ENCODE results near the gene MINDY1. TPM values are rescaled to one million over a fixed set of nuclear protein-coding genes. Genes with fewer than 3 reads are reported as not detected.

MINDY1 gene
- total and polyA plus RNA-seq, 2 experiments from 2014 or later, result 5.8 to 18.5 TPM

DNA sequence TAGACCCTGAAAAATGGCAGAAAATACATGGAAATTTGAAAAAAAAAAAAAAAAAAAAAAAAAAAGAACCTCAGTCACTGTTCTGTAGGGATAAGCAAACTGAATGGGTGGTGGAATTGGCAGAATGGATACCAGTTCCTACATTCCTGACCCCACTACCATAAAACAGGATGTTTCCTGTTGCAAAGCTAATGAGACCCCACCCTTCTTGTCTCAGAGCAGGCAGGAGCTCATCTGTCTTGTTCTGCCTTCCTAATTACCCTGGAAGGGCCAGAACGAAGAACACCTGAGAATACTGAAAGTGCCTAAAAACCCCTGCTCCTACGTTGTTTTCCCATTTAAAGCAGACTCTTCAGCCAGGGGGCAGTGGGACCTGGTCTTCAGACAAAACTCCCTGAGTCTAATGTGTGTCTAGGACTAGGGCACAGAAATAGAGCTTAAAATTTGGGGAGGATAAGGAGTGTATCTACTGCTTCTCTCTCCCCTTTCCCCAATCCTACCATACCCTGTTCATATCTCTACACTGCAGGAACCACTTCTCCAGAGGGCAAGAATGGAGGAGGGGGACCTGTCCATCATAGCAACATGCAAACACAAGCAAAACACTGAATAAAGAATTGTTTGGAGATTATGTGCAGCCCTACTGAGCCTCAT is 44.8 kb upstream of the MINDY1 start:
- Histone ChIP-seq H3K27me3 (no peaks in the 10 kb centered on the region), H3K4me3 (no peak overlapping the region), H3K9me2 (replicated peaks; ENCODE audit: insufficient read depth) (no peaks in the 10 kb centered on the region), H2AFZ (no peak overlapping the region), H3K4me1 (ENCODE audit: insufficient read depth) (peaks cover 15% of the 10 kb centered on the region), H3K36me3 (replicated peaks; ENCODE audit: insufficient read depth, low read depth) (no peaks in the 10 kb centered on the region), H3K9me3 (ENCODE audit: low read depth) (no peaks in the 10 kb centered on the region), H3K4me2 (no peak overlapping the region), H3K79me2 (peaks cover 38% of the 10 kb centered on the region), H4K20me1 (ENCODE audit: insufficient read depth, poor library complexity, severe bottlenecking) (peaks cover 7% of the 10 kb centered on the region), H3K27ac (no peak overlapping the region)
- WGBS (ENCODE audit: low lambda C conversion rate, missing lambda C conversion rate), result 67% methylated on average over 2 of the region's 2 CpGs
- no peak for DNase-seq (ENCODE audit: low spot score)
- TF ChIP-seq CTCF (IDR thresholded peaks at IDR 0.05; ENCODE audit: poor library complexity) (no peak), EZH2 (IDR thresholded peaks at IDR 0.05; ENCODE audit: borderline replicate concordance) (no peak), EZH2phosphoT487 (IDR thresholded peaks at IDR 0.05; ENCODE audit: low read depth, severe bottlenecking, unreplicated experiment) (no peak)

DNA sequence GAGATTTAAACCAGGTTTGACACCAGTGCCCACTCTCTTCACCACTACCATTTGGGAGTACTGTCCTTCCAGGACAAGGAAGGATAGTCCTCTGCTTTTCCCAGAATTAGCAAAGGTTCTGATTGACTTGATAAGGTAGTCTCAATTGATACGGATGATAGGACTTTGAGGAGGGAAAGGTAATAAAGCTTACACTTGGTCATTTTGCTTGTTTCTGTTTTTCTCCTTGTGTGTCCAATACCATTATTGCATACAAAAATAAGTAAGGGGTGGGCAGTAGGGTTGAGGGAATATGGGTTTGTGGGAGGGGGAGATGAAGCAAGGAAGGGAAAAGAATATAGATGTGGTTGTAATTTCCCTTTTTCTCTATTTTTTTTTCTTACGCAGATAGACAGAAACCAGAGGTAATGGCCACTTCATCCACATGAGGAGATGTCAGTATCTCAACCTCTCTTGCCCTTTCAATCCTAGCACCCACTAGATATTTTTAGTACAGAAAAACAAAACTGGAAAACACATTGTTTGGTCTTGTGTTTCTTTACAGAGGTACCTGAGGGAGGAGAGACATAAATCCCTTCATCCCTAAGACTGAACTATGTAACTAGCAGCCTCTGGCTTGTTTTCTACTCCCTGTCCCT is 43.5 kb upstream of the MINDY1 start:
- no peaks in the 10 kb centered on the region for H3K9me3 ChIP-seq (ENCODE audit: low read depth)
- TF ChIP-seq EZH2phosphoT487 (IDR thresholded peaks at IDR 0.05; ENCODE audit: low read depth, severe bottlenecking, unreplicated experiment) (no peak), EZH2 (IDR thresholded peaks at IDR 0.05; ENCODE audit: borderline replicate concordance) (no peak), CTCF (IDR thresholded peaks at IDR 0.05; ENCODE audit: poor library complexity) (no peak)
- H3K4me1 ChIP-seq (ENCODE audit: insufficient read depth), result peaks cover 6% of the 10 kb centered on the region
- no peak overlapping the region for H2AFZ ChIP-seq
- peaks cover 25% of the 10 kb centered on the region for H3K79me2 ChIP-seq
- no peaks in the 10 kb centered on the region for H4K20me1 ChIP-seq (ENCODE audit: insufficient read depth, poor library complexity, severe bottlenecking)
- H3K27me3 ChIP-seq, result no peaks in the 10 kb centered on the region
- no peaks in the 10 kb centered on the region for H3K9me2 ChIP-seq (replicated peaks; ENCODE audit: insufficient read depth)
- H3K4me3 ChIP-seq, result no peak overlapping the region
- H3K4me2 ChIP-seq, result peak overlapping the region; percentile 97
- 96% methylated on average over 2 of the region's 2 CpGs for WGBS (ENCODE audit: low lambda C conversion rate, missing lambda C conversion rate)
- H3K27ac ChIP-seq, result no peak overlapping the region
- DNase-seq (ENCODE audit: low spot score), result no peak
- H3K36me3 ChIP-seq (replicated peaks; ENCODE audit: insufficient read depth, low read depth), result no peaks in the 10 kb centered on the region

GRCh38 chr1:151049458-151049857 is 42.8 kb upstream of the MINDY1 start:
- TF ChIP-seq EZH2 (IDR thresholded peaks at IDR 0.05; ENCODE audit: borderline replicate concordance) (no peak), EZH2phosphoT487 (IDR thresholded peaks at IDR 0.05; ENCODE audit: low read depth, severe bottlenecking, unreplicated experiment) (no peak), CTCF (IDR thresholded peaks at IDR 0.05; ENCODE audit: poor library complexity) (no peak)
- no peaks in the 10 kb centered on the region for H3K27me3 ChIP-seq
- no peaks in the 10 kb centered on the region for H3K36me3 ChIP-seq (replicated peaks; ENCODE audit: insufficient read depth, low read depth)
- H3K27ac ChIP-seq, result no peak overlapping the region
- H3K4me1 ChIP-seq (ENCODE audit: insufficient read depth), result peaks cover 6% of the 10 kb centered on the region
- H3K9me2 ChIP-seq (replicated peaks; ENCODE audit: insufficient read depth), result no peaks in the 10 kb centered on the region
- H3K4me3 ChIP-seq, result no peak overlapping the region
- H3K9me3 ChIP-seq (ENCODE audit: low read depth), result no peaks in the 10 kb centered on the region
- H3K79me2 ChIP-seq, result peaks cover 18% of the 10 kb centered on the region
- H2AFZ ChIP-seq, result no peak overlapping the region
- 90% methylated on average over 5 of the region's 5 CpGs for WGBS (ENCODE audit: low lambda C conversion rate, missing lambda C conversion rate)
- H4K20me1 ChIP-seq (ENCODE audit: insufficient read depth, poor library complexity, severe bottlenecking), result no peaks in the 10 kb centered on the region
- DNase-seq (ENCODE audit: low spot score), result no peak
- H3K4me2 ChIP-seq, result peak overlapping the region; percentile 97
